Progenitor cell of endocrine pancreas (in vitro differentiated cells): ENCODE measurements around the gene IL17REL. TPM values are rescaled to one million over a fixed set of nuclear protein-coding genes. Genes with fewer than 3 reads are reported as not detected.

Experiments used
- DNase-seq: peaks from one replicate; pipeline ENCODE4 v3.0.0; 2021; ENCODE audit warnings: low spot score; ENCODE audit not compliant: unreplicated experiment
- H3K27ac Mint-ChIP-seq: 2 replicates; pipeline ENCODE4 v1.8.0; 2021; ENCODE audit warnings: mild to moderate bottlenecking, moderate library complexity, mixed read lengths
- H3K27me3 Mint-ChIP-seq: 2 replicates; pipeline ENCODE4 v1.8.0; 2021; ENCODE audit warnings: mixed read lengths
- H3K36me3 Mint-ChIP-seq: 2 replicates; pipeline ENCODE4 v1.8.0; 2022; ENCODE audit warnings: mixed read lengths; ENCODE audit not compliant: insufficient read depth
- H3K4me1 Mint-ChIP-seq: 2 replicates; pipeline ENCODE4 v1.8.0; 2021; ENCODE audit warnings: low read depth, mixed read lengths
- H3K4me3 Mint-ChIP-seq: 2 replicates; pipeline ENCODE4 v1.8.0; 2021; ENCODE audit warnings: low read depth, mild to moderate bottlenecking, moderate library complexity, mixed read lengths
- H3K9me3 Mint-ChIP-seq: 2 replicates; pipeline ENCODE4 v1.8.0; 2021; ENCODE audit warnings: low read depth, mixed read lengths
- CTCF ChIP-seq: fragments of 200-600 bp; sonication (generic); IDR thresholded peaks from one replicate; pipeline ENCODE4 v1.5.0; 2021; ENCODE audit warnings: antibody characterized with exemption, mild to moderate bottlenecking; ENCODE audit not compliant: unreplicated experiment
- total RNA-seq: library from RNA; stranded (reverse); gene quantifications from 2 replicates; pipeline ENCODE4 v1.2.1, GENCODE V29; 2021

The IL17REL gene
- total RNA-seq, 1 donor from 2014 or later: 0.10 TPM

- Mint-ChIP-seq H3K4me3 (no peak overlapping the region), H3K4me1 (peaks cover 1% of the 10 kb centered on the region), H3K27me3 (peaks cover 18% of the 10 kb centered on the region), H3K27ac (no peak overlapping the region), H3K36me3 (no peaks in the 10 kb centered on the region), H3K9me3 (no peaks in the 10 kb centered on the region)
- no peak for TF ChIP-seq CTCF
- no peak for DNase-seq
Observed at GRCh38 chr22:50022171-50022819, 9.7 kb upstream of the IL17REL start.

- no peak for TF ChIP-seq CTCF
- peaks cover 13% of the 10 kb centered on the region for H3K27me3 Mint-ChIP-seq
- DNase-seq: no peak
- H3K27ac Mint-ChIP-seq: no peak overlapping the region
- H3K4me3 Mint-ChIP-seq: no peak overlapping the region
- H3K9me3 Mint-ChIP-seq: no peaks in the 10 kb centered on the region
- H3K4me1 Mint-ChIP-seq: peaks cover 1% of the 10 kb centered on the region
- no peaks in the 10 kb centered on the region for H3K36me3 Mint-ChIP-seq
Observed at GRCh38 chr22:50020606-50021005, 8.0 kb upstream of the IL17REL start.

- TF ChIP-seq CTCF: no peak
- peaks cover 1% of the 10 kb centered on the region for H3K4me1 Mint-ChIP-seq
- H3K4me3 Mint-ChIP-seq: no peak overlapping the region
- DNase-seq: no peak
- H3K36me3 Mint-ChIP-seq: no peaks in the 10 kb centered on the region
- peaks cover 5% of the 10 kb centered on the region for H3K27me3 Mint-ChIP-seq
- no peak overlapping the region for H3K27ac Mint-ChIP-seq
- no peaks in the 10 kb centered on the region for H3K9me3 Mint-ChIP-seq
Observed at GRCh38 chr22:50019316-50019715, 6.8 kb upstream of the IL17REL start.

- no peaks in the 10 kb centered on the region for H3K9me3 Mint-ChIP-seq
- no peak overlapping the region for H3K27ac Mint-ChIP-seq
Observed at GRCh38 chr22:50018608-50019285, 6.2 kb upstream of the IL17REL start.

More at GRCh38 chr22:50018608-50019285, 6.2 kb upstream of the IL17REL start:
- Mint-ChIP-seq H3K4me1 (peaks cover 1% of the 10 kb centered on the region), H3K27me3 (peaks cover 6% of the 10 kb centered on the region), H3K36me3 (no peaks in the 10 kb centered on the region), H3K4me3 (no peak overlapping the region)
- DNase-seq: no peak
- TF ChIP-seq CTCF: no peak
